HepG2 (cell line): Measurements from ENCODE around the gene SGSH. TPM values are rescaled to one million over a fixed set of nuclear protein-coding genes. Genes with fewer than 3 reads are reported as not detected.

ENCODE experiments used
- ARID3A ChIP-seq: IDR thresholded peaks from 2 replicates; pipeline ENCODE4 v1.6.1; 2012; ENCODE audit warnings: low read depth, low read length, improper control_type of control experiment
- CBX2 ChIP-seq, 2 experiments: fragments of 200-600 bp in 1 of 2; sonication (generic); formaldehyde crosslinking in 1 of 2; IDR thresholded peaks; 2 replicates each; pipeline versions ENCODE4 v1.7.0 to v1.8.1; 2018 to 2022; ENCODE audit warnings: low read depth in 2 of 2, low read length in 1 of 2, mild to moderate bottlenecking in 1 of 2, missing genetic modification reagents in 1 of 2
- FOXK1 ChIP-seq: sonication (generic); formaldehyde crosslinking; IDR thresholded peaks from 2 replicates; pipeline ENCODE4 v1.4.0; 2020; ENCODE audit warnings: low read depth, missing genetic modification reagents, borderline replicate concordance
- GPN1 ChIP-seq: sonication (generic); formaldehyde crosslinking; IDR thresholded peaks from 2 replicates; pipeline ENCODE4 v1.5.1; 2020; ENCODE audit warnings: missing genetic modification reagents, borderline replicate concordance
- HINFP ChIP-seq: sonication (generic); formaldehyde crosslinking; IDR thresholded peaks from 2 replicates; pipeline ENCODE4 v1.4.0; 2020; ENCODE audit warnings: low read depth, mild to moderate bottlenecking, missing genetic modification reagents
- HNF1B ChIP-seq: sonication (generic); formaldehyde crosslinking; IDR thresholded peaks from 2 replicates; pipeline ENCODE4 v1.5.1; 2020; ENCODE audit warnings: mild to moderate bottlenecking, moderate library complexity, missing genetic modification reagents
- MAFK ChIP-seq, 2 experiments: IDR thresholded peaks in 1 of 2; conservative IDR thresholded peaks in 1 of 2; 2 replicates each; pipeline ENCODE4 v1.6.1; 2011; ENCODE audit warnings: improper control_type of control experiment in 2 of 2, low read length in 2 of 2
- PBX3 ChIP-seq: sonication (generic); formaldehyde crosslinking; IDR thresholded peaks from 2 replicates; pipeline ENCODE4 v1.8.1; 2023; ENCODE audit warnings: missing genetic modification reagents, inconsistent platforms, borderline replicate concordance
- PLSCR1 ChIP-seq: sonication (generic); formaldehyde crosslinking; IDR thresholded peaks from 2 replicates; pipeline ENCODE4 v1.5.0; 2020; ENCODE audit warnings: missing genetic modification reagents, mild to moderate bottlenecking, borderline replicate concordance
- PRMT3 ChIP-seq: sonication (generic); formaldehyde crosslinking; IDR thresholded peaks from 2 replicates; pipeline ENCODE4 v1.8.1; 2022; ENCODE audit warnings: low read depth, mild to moderate bottlenecking, moderate library complexity, missing genetic modification reagents, borderline replicate concordance
- RELA ChIP-seq: sonication (generic); formaldehyde crosslinking; IDR thresholded peaks from 2 replicates; pipeline ENCODE4 v1.4.0; 2020; ENCODE audit warnings: missing genetic modification reagents
- SMAD9 ChIP-seq: sonication (generic); formaldehyde crosslinking; IDR thresholded peaks from 2 replicates; pipeline ENCODE4 v1.5.1; 2020; ENCODE audit warnings: mild to moderate bottlenecking, missing genetic modification reagents
- TGIF2 ChIP-seq: IDR thresholded peaks from 2 replicates; pipeline ENCODE4 v1.6.1; 2016; ENCODE audit warnings: control low read depth, missing compliant biosample characterization
- ZBTB7A ChIP-seq: sonication (generic); formaldehyde crosslinking; IDR thresholded peaks from 2 replicates; pipeline ENCODE4 v1.8.0; 2022; ENCODE audit warnings: mild to moderate bottlenecking, missing genetic modification reagents
- ZFP1 ChIP-seq: IDR thresholded peaks from 2 replicates; pipeline ENCODE4 v1.6.1; 2016
- ZFP90 ChIP-seq: sonication (generic); formaldehyde crosslinking; IDR thresholded peaks from 2 replicates; pipeline ENCODE4 v1.8.0; 2022; ENCODE audit warnings: missing genetic modification reagents, mild to moderate bottlenecking, inconsistent platforms, borderline replicate concordance
- ZNF224 ChIP-seq: sonication (generic); formaldehyde crosslinking; IDR thresholded peaks from 2 replicates; pipeline ENCODE4 v1.5.0; 2020; ENCODE audit warnings: mild to moderate bottlenecking, missing genetic modification reagents
- ZNF296 ChIP-seq: sonication (generic); formaldehyde crosslinking; conservative IDR thresholded peaks from 2 replicates; pipeline ENCODE4 v1.5.0; 2020; ENCODE audit warnings: mild to moderate bottlenecking, missing genetic modification reagents
- ZNF768 ChIP-seq: sonication (generic); formaldehyde crosslinking; IDR thresholded peaks from 2 replicates; pipeline ENCODE4 v1.4.0; 2020; ENCODE audit warnings: missing genetic modification reagents
- polyA plus RNA-seq, 8 experiments: library from polyadenylated mRNA; depleted of rRNA in 3 of 8; stranded (reverse) in 7 of 8; unstranded in 1 of 8; fragments of >200 nt; fragmentation: Illumina TruSeq in 4 of 8; extraction: Trizol in 4 of 8; gene quantifications; 2 replicates each; pipeline versions ENCODE4 v1.2.1 to v1.2.3, GENCODE V29; 2011 to 2016; ENCODE audit warnings: low read depth in 4 of 8, missing spikeins in 1 of 8, mixed read lengths in 1 of 8; ENCODE audit not compliant: insufficient read depth in 1 of 8
- total RNA-seq, 5 experiments: library from RNA; depleted of rRNA; stranded (reverse); fragments of >200 nt; fragmentation: Illumina TruSeq; extraction: Trizol; gene quantifications; 2 replicates each; pipeline ENCODE4 v1.2.3, GENCODE V29; 2016; ENCODE audit warnings: low read depth in 1 of 5

SGSH gene
- total and polyA plus RNA-seq, 2 of the 13 experiments (the other 11 are each of a cell fraction or from before 2014, with no cell fraction given), result 12.2 to 17.6 TPM

GRCh38 chr17:80261159-80261894 is 41.2 kb upstream of the SGSH start (continued):
- no peak; the same call in 1 of the 2 replicates for TF ChIP-seq HINFP (CRISPR knock-in tag)
- TF ChIP-seq ZFP90 (CRISPR knock-in tag), result peak; percentile 86
- no peak; the same call in 1 of the 2 replicates for TF ChIP-seq ZNF224
- no peak for TF ChIP-seq GPN1 (CRISPR knock-in tag)
- no peak for TF ChIP-seq ZNF768 (CRISPR knock-in tag)
- TF ChIP-seq ZNF296, result peak; percentile 8; the same call in 1 of the 2 replicates
- TF ChIP-seq ZBTB7A (CRISPR knock-in tag), result peak; percentile 90
- TF ChIP-seq PBX3 (CRISPR knock-in tag), result peak; percentile 42; the same call in 1 of the 2 replicates
- TF ChIP-seq PLSCR1 (CRISPR knock-in tag), result no peak
- TF ChIP-seq SMAD9 (CRISPR knock-in tag), result no peak
- peak; percentile 80; the same call in 1 of the 2 replicates for TF ChIP-seq RELA (CRISPR knock-in tag)
- TF ChIP-seq FOXK1, result peak; percentile 96
- TF ChIP-seq ARID3A, result 0 out of 2 replicates have a peak, but pooled peaks have one; percentile 14
- peak; percentile 81 for TF ChIP-seq TGIF2
- peak; percentile 69; the same call in 1 of the 2 replicates for TF ChIP-seq PRMT3 (CRISPR knock-in tag)
- no peak for TF ChIP-seq CBX2 (IDR thresholded peaks at IDR 0.05; ENCODE audit: low read depth, low read length)
- TF ChIP-seq CBX2 (CRISPR knock-in tag; IDR thresholded peaks at IDR 0.05; ENCODE audit: low read depth), result no peak; the same call in 1 of the 2 replicates
- peak; percentile 88 for TF ChIP-seq ZFP1 (CRISPR knock-in tag)
- TF ChIP-seq MAFK (conservative IDR thresholded peaks at IDR 0.05 in 1 of 2, IDR thresholded peaks at IDR 0.05 in 1 of 2; ENCODE audit: low read length in 2 of 2), result no peak
- peak; percentile 94 for TF ChIP-seq HNF1B (CRISPR knock-in tag)
